ENCODE measurements around the gene TTN.
A peak's percentile ranks its signal among the peaks of the same experiment; 100 is the strongest.

- peak in 1 of 6 experiments; percentile 38 for TF ChIP-seq CTCF (IDR thresholded peaks at IDR 0.05)
- peak in 3 of 4 donors; percentile 87 to 93 (median 88) for TF ChIP-seq POLR2A (IDR thresholded peaks at IDR 0.05)
Observed at GRCh38 chr2:178480227-178481181, 326.7 kb downstream of the TTN start, which contains the start of gene PLEKHA3.

Measured in upper lobe of left lung (tissue), 4 donors.